T-helper 1 cell treated with Interleukin-12 subunit alpha and Interleukin-12 subunit beta and Interleukin-4 antibody, amounts not matched to agents 30 μg/mL and 1 μg/mL, for 36 hours (primary cell): ENCODE results near the gene ROBO3.

Experiments used
- H3K27ac Mint-ChIP-seq: one replicate; pipeline ENCODE4 v1.8.0; 2021; ENCODE audit warnings: mild to moderate bottlenecking, mixed read lengths
- H3K27me3 Mint-ChIP-seq: one replicate; pipeline ENCODE4 v1.8.0; 2021; ENCODE audit warnings: low read depth, mixed read lengths
- H3K36me3 Mint-ChIP-seq: one replicate; pipeline ENCODE4 v1.8.0; 2021; ENCODE audit warnings: low read depth, mixed read lengths
- H3K4me1 Mint-ChIP-seq: one replicate; pipeline ENCODE4 v1.8.0; 2021; ENCODE audit warnings: low read depth, mixed read lengths
- H3K4me3 Mint-ChIP-seq: one replicate; pipeline ENCODE4 v1.8.0; 2021; ENCODE audit warnings: mild to moderate bottlenecking, moderate library complexity, mixed read lengths
- H3K9me3 Mint-ChIP-seq: one replicate; pipeline ENCODE4 v1.8.0; 2021; ENCODE audit warnings: mixed read lengths

ROBO3 gene, protein sequence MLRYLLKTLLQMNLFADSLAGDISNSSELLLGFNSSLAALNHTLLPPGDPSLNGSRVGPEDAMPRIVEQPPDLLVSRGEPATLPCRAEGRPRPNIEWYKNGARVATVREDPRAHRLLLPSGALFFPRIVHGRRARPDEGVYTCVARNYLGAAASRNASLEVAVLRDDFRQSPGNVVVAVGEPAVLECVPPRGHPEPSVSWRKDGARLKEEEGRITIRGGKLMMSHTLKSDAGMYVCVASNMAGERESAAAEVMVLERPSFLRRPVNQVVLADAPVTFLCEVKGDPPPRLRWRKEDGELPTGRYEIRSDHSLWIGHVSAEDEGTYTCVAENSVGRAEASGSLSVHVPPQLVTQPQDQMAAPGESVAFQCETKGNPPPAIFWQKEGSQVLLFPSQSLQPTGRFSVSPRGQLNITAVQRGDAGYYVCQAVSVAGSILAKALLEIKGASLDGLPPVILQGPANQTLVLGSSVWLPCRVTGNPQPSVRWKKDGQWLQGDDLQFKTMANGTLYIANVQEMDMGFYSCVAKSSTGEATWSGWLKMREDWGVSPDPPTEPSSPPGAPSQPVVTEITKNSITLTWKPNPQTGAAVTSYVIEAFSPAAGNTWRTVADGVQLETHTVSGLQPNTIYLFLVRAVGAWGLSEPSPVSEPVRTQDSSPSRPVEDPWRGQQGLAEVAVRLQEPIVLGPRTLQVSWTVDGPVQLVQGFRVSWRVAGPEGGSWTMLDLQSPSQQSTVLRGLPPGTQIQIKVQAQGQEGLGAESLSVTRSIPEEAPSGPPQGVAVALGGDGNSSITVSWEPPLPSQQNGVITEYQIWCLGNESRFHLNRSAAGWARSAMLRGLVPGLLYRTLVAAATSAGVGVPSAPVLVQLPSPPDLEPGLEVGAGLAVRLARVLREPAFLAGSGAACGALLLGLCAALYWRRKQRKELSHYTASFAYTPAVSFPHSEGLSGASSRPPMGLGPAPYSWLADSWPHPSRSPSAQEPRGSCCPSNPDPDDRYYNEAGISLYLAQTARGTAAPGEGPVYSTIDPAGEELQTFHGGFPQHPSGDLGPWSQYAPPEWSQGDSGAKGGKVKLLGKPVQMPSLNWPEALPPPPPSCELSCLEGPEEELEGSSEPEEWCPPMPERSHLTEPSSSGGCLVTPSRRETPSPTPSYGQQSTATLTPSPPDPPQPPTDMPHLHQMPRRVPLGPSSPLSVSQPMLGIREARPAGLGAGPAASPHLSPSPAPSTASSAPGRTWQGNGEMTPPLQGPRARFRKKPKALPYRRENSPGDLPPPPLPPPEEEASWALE (N-terminal part only)

DNA sequence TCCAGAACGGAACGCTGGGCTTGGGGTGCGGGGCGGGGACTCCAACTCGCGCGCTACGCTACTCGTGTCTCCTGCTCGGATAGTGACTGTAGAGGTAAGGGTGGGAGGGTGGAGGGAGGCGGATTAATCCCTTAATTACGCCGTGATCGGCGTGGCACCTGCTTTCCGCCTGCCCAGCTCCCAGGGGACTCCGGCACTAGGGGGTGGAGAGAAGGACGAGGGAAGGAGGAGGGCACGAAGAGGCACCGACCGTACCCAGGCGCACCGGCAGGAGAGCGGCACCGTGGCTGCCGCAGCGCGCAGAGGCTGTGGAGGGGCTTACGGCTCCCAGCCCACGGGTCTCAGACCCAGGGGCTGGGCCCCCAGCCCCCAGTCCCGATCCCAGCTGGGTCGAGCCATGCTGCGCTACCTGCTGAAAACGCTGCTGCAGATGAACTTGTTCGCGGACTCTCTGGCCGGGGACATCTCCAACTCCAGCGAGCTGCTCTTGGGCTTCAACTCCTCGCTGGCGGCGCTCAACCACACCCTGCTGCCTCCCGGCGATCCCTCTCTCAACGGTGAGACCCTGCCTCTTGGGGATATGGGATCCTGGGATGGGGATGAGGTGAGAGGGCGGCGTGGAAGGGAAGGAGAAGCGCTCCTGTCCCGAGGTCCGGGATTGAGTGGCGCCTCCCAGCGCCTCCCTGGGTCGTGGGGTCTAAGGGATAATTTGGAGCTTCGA lies at the start of gene ROBO3:
ROBO3 (plus strand) TSS at position 252 of the 721 bp plus-strand sequence; CDS start at position 398, 146 bp downstream.
- no peaks in the 10 kb centered on the region for H3K9me3 Mint-ChIP-seq
- H3K36me3 Mint-ChIP-seq = peaks cover 1% of the 10 kb centered on the region
- H3K4me1 Mint-ChIP-seq = peaks cover 6% of the 10 kb centered on the region
- no peak within 1 kb of the TSS for H3K4me3 Mint-ChIP-seq
- H3K27ac Mint-ChIP-seq = peak within 1 kb of the TSS; percentile 17
- H3K27me3 Mint-ChIP-seq = peaks cover 96% of the 10 kb centered on the region

DNA sequence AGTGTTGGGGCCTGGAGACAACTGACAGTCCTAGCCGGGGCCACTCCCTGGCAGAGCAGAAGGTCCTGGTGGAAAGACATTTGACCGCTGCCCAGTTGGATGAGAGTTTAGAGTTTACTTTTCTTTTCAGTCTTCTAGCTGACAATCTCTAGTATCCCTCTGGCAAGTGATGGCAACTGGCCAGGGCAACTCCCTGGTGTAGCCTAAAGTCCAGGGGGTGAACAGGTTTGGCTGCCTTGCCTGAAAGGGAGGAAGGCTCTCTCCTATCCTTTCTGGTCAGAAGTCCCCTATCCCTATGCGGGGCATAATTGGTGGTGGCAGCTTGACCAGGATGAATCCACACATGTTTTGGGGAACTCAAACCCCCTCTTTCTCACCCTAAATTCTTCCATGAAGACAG lies 48.2 kb upstream of the ROBO3 start:
- Mint-ChIP-seq H3K4me3 (no peak overlapping the region), H3K4me1 (no peaks in the 10 kb centered on the region), H3K36me3 (no peaks in the 10 kb centered on the region), H3K27ac (no peak overlapping the region), H3K9me3 (no peaks in the 10 kb centered on the region), H3K27me3 (peaks cover 32% of the 10 kb centered on the region)

DNA sequence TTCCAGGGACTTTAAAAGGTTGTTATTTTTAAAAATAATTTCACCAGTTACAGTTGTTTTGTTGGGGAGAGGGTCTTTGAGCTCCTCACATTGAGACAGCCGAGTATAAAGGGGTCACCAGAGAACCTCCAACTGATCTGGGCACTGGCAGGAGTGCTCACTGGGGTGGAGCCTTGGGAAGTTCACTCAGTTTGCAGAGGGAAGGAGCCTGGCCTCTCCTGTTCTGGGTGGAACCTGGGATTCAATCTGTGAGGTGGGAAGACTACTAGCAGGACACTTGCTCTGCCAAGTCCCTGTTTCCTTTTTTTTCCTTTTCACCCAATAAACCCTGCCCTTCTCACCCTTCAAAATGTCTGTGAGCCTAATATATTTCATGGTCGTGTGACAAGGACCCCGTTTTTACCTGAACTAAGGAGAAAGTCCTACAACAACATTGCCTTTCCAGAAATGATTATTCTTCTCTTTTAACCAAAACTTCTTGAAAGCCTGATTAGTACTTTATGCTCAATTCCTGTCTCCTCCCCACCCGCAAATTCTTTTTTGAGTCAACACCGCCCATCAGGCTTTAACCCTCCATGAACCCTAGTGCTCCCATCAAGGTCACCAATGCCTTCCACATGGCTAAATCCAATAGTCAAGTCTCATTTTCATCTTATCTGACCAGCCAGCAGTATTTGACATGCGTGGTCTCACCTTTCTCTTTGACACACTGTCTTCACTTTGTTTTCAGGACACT lies 43.1 kb upstream of the ROBO3 start:
- Mint-ChIP-seq H3K27ac (no peak overlapping the region), H3K4me3 (no peak overlapping the region), H3K27me3 (peaks cover 25% of the 10 kb centered on the region), H3K36me3 (no peaks in the 10 kb centered on the region), H3K9me3 (no peaks in the 10 kb centered on the region), H3K4me1 (no peaks in the 10 kb centered on the region)

DNA sequence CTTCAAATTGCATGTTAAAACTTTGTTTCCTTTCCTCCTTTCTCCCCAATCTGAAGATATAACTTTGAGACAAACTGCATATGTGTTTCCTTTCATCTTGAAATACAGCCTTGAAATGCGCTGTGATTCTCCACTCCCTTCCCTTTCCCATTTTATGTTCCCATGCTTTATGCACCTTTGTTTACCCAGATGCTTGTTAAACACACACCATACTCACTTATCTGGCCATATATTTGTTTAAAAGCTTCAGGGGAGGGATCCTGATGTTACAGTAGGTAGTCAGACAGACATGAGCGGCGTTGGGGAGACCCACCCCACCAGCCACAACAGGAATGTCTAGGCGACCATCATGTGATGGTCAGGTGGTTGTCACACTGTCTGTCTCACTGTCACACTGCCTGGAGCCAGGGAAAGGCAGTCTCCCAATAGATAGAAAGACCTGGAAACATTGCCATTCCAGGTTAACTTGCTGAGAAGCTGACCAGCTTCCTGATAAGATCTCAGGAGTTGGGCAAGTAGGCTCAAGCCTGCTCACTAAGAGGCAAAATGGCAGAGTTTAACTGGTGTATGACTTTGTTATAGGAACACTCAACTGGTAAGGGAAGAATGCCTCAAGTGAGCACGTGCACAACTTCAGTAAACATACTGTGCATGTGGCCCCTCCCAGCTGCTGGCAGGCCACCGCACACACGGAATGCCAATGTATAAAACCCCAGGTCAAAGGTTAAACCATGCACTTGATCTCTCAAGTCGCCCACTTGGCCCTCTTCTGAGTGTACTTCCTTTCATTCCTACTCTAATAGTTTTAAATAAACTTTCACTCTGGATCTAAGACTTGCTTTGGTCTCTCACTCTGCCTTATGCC lies 41.5 kb upstream of the ROBO3 start:
- peaks cover 17% of the 10 kb centered on the region for H3K27me3 Mint-ChIP-seq
- H3K4me1 Mint-ChIP-seq = no peaks in the 10 kb centered on the region
- no peaks in the 10 kb centered on the region for H3K36me3 Mint-ChIP-seq

DNA sequence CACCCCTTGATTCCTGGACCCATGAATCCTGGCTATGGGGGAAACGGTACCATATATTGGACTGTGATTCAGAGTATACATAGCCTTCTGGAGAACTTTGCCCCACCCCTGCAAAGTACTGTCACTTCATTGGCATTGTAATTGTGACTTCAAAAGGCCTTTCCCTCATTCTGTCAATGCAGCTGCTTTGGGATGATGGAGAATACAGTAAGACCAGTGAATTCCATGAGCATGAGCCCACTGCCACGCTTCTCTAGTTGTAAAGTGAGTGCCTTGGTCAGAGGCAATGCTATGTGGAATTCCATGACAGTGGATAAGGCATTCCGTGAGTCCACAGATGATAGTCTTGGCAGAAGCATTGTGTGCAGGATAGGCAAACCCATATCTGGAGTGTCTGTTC lies 39.4 kb upstream of the ROBO3 start:
- Mint-ChIP-seq H3K27me3 (peaks cover 24% of the 10 kb centered on the region), H3K4me3 (no peak overlapping the region), H3K36me3 (no peaks in the 10 kb centered on the region), H3K9me3 (no peaks in the 10 kb centered on the region), H3K4me1 (no peaks in the 10 kb centered on the region), H3K27ac (no peak overlapping the region)

More for the DNA sequence above, 41.5 kb upstream of the ROBO3 start:
- no peaks in the 10 kb centered on the region for H3K9me3 Mint-ChIP-seq
- no peak overlapping the region for H3K27ac Mint-ChIP-seq
- H3K4me3 Mint-ChIP-seq = no peak overlapping the region

GRCh38 chr11:124829986-124830385 lies 35.2 kb upstream of the ROBO3 start:
- Mint-ChIP-seq H3K36me3 (no peaks in the 10 kb centered on the region), H3K4me1 (no peaks in the 10 kb centered on the region), H3K27me3 (peaks cover 32% of the 10 kb centered on the region), H3K4me3 (no peak overlapping the region), H3K9me3 (no peaks in the 10 kb centered on the region), H3K27ac (no peak overlapping the region)

DNA sequence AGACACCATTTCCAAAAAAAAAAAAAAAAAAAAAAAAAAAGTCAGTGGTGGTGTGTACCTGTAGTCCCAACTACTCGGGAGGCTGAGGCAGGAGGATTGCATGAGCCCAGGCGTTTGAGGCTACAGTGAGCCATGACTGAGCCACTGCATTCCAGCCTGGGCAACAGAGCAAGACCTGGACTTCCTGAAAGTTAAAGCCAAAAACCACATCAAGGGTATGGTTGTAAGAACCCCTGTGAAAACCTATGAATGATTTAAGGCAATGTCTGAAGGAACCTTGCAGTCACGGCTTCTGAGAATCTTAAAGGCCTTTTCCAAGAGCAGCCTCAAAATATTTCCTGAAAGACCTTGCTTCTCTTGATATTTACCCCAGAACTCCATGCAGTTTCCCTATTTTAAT lies 34.5 kb upstream of the ROBO3 start:
- no peaks in the 10 kb centered on the region for H3K9me3 Mint-ChIP-seq
- no peak overlapping the region for H3K4me3 Mint-ChIP-seq
- peaks cover 38% of the 10 kb centered on the region for H3K27me3 Mint-ChIP-seq
- H3K4me1 Mint-ChIP-seq = no peaks in the 10 kb centered on the region
- H3K27ac Mint-ChIP-seq = no peak overlapping the region
- H3K36me3 Mint-ChIP-seq = no peaks in the 10 kb centered on the region

- Mint-ChIP-seq H3K27me3 (peaks cover 43% of the 10 kb centered on the region), H3K36me3 (no peaks in the 10 kb centered on the region), H3K4me1 (peaks cover 7% of the 10 kb centered on the region), H3K4me3 (no peak overlapping the region), H3K27ac (no peak overlapping the region), H3K9me3 (no peaks in the 10 kb centered on the region)
Observed at GRCh38 chr11:124831897-124832296, 33.3 kb upstream of the ROBO3 start.

- Mint-ChIP-seq H3K4me3 (no peak overlapping the region), H3K27ac (no peak overlapping the region), H3K4me1 (peaks cover 12% of the 10 kb centered on the region), H3K36me3 (no peaks in the 10 kb centered on the region), H3K9me3 (no peaks in the 10 kb centered on the region), H3K27me3 (peaks cover 45% of the 10 kb centered on the region)
Observed at GRCh38 chr11:124832571-124832970, 32.7 kb upstream of the ROBO3 start.

- peaks cover 61% of the 10 kb centered on the region for H3K27me3 Mint-ChIP-seq
Observed at GRCh38 chr11:124834526-124835180, 30.6 kb upstream of the ROBO3 start.

GRCh38 chr11:124835918-124836317 lies 29.3 kb upstream of the ROBO3 start:
- Mint-ChIP-seq H3K27me3 (peaks cover 67% of the 10 kb centered on the region), H3K4me1 (peaks cover 17% of the 10 kb centered on the region), H3K36me3 (no peaks in the 10 kb centered on the region), H3K9me3 (no peaks in the 10 kb centered on the region), H3K27ac (no peak overlapping the region), H3K4me3 (peak overlapping the region; percentile 76)

More at GRCh38 chr11:124834526-124835180, 30.6 kb upstream of the ROBO3 start:
- H3K4me1 Mint-ChIP-seq = peaks cover 14% of the 10 kb centered on the region
- H3K4me3 Mint-ChIP-seq = no peak overlapping the region
- H3K36me3 Mint-ChIP-seq = no peaks in the 10 kb centered on the region
- no peaks in the 10 kb centered on the region for H3K9me3 Mint-ChIP-seq
- no peak overlapping the region for H3K27ac Mint-ChIP-seq

- Mint-ChIP-seq H3K4me3 (no peak overlapping the region), H3K9me3 (no peaks in the 10 kb centered on the region), H3K27me3 (peaks cover 76% of the 10 kb centered on the region), H3K27ac (no peak overlapping the region), H3K36me3 (no peaks in the 10 kb centered on the region), H3K4me1 (peaks cover 17% of the 10 kb centered on the region)
Observed at GRCh38 chr11:124837491-124837856, 27.8 kb upstream of the ROBO3 start.
